Right forelimb (tissue), 1 donor: ENCODE data around the gene ACKR2.

ENCODE experiments used
- DNase-seq: peaks from one replicate; pipeline ENCODE4 v3.0.0-alpha.2; 2018

The ACKR2 gene, protein sequence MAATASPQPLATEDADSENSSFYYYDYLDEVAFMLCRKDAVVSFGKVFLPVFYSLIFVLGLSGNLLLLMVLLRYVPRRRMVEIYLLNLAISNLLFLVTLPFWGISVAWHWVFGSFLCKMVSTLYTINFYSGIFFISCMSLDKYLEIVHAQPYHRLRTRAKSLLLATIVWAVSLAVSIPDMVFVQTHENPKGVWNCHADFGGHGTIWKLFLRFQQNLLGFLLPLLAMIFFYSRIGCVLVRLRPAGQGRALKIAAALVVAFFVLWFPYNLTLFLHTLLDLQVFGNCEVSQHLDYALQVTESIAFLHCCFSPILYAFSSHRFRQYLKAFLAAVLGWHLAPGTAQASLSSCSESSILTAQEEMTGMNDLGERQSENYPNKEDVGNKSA

DNA sequence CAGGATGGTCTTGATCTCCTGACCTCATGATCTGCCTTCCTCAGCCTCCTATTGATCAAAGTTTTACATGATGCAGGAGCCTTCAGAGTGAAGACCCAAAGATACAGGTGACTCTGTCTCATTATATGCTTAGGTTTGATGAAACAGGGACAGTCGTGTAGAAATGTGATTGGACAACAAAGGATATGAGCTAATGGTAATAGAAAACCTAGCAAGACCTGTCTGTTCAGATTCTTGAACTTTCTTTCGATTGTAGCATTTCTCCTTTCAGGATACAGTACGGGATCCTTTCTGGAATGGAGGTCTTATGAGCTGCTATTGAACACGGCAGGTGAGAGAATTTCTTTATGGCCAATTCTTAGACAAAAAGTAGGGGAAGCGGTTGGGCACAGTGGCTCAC, at the start of gene ACKR2:
Gene ACKR2 (plus strand): TSS at position 244 of the 400 bp plus-strand sequence. CDS start 55,058 bp downstream, outside the sequence.
- DNase-seq = no peak

DNA sequence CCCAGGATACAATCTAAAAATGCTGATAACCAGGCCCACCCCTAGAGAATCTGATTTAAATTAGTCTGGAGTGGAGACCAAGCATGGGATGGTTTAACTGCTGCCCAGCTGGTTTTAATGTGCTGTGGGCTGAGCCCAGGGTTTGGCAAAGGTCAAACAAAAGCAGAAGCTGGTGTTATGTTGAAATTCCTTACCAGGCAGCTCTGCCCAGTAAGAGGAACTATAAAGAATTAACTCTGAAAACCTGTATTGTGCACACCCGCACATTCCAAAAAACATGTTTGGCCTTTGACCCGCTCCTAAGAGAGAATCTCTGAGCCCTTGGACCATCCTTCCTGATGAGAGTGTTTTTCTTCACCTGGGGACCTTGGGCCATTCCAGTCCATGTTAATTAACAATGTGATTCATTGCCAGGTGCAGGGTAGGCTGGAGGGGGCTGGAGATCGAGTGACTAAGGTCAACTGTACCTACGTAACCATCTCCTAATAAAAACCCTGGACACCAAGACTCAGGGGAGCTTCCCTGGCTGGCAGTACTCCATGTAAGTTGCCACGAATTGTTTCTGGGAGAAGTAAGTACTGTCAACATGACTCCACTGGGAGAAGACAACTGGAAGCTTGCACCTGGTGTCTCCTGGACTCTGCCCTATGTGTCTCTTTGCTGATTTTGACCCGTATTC, 47.1 kb upstream of the ACKR2 start:
- DNase-seq = no peak

GRCh38 chr3:42763021-42763420, 46.2 kb upstream of the ACKR2 start:
- DNase-seq = no peak

GRCh38 chr3:42764115-42764514, 45.1 kb upstream of the ACKR2 start:
- no peak for DNase-seq

GRCh38 chr3:42764561-42765295, 44.5 kb upstream of the ACKR2 start:
- no peak for DNase-seq

DNA sequence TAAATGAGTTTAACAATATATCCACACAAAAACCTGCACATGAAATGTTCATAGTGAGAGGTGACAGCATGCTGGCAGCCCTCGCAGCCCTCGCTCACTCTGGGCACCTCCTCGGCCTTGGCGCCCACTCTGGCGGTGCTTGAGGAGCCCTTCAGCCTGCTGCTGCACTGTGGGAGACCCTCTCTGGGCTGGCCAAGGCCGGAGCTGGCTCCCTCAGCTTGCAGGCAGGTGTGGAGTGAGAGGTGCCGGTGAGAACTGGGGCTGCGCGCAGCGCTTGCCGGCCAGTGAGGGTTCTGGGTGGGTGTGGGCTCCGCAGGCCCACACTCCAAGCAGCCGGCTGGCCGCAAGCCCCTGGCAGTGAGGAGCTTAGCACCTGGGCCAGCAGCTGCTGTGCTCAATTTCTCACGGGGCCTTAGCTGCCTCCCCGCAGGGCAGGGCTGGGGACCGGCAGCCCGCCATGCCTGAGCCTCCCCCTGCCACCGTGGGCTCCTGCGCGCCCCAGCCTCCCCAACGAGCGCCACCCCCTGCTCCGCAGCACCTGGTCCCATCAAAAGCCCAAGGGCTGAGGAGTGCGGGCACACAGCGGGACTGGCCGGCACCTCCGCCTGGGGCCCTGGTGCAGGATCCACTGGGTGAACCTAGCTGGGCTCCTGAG, 39.6 kb upstream of the ACKR2 start:
- no peak for DNase-seq

DNA sequence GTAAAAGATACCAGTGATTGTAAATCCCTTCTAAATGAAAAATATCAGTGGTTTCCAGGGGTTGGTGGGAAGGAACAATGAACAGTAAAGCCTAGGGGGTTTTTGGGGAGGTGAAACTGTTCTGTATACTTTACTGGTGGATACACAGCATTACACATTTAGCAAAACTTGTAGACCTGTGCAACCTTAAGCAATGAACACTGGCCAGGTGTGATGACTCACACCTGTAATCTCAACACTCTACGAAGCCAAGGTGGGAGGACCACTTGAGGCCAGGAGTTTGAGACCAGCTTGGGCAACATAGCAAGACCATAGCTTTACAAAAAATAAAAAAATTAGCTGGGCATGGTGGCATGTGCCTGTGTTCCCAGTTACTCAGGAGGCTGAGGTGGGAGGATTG, 38.0 kb upstream of the ACKR2 start:
- no peak for DNase-seq

- DNase-seq = peak; percentile 94
Observed at GRCh38 chr3:42772670-42773408, 36.4 kb upstream of the ACKR2 start, which contains the start of gene CCDC13. Gene CCDC13 (minus strand): TSS chr3:42773253. CDS start chr3:42758345, 14,908 bp downstream.

- DNase-seq = no peak
Observed at GRCh38 chr3:42773409-42773751, 35.9 kb upstream of the ACKR2 start.

- DNase-seq = no peak
Observed at GRCh38 chr3:42778644-42779043, 30.6 kb upstream of the ACKR2 start.

- DNase-seq = no peak
Observed at GRCh38 chr3:42780398-42780797, 28.8 kb upstream of the ACKR2 start.

DNA sequence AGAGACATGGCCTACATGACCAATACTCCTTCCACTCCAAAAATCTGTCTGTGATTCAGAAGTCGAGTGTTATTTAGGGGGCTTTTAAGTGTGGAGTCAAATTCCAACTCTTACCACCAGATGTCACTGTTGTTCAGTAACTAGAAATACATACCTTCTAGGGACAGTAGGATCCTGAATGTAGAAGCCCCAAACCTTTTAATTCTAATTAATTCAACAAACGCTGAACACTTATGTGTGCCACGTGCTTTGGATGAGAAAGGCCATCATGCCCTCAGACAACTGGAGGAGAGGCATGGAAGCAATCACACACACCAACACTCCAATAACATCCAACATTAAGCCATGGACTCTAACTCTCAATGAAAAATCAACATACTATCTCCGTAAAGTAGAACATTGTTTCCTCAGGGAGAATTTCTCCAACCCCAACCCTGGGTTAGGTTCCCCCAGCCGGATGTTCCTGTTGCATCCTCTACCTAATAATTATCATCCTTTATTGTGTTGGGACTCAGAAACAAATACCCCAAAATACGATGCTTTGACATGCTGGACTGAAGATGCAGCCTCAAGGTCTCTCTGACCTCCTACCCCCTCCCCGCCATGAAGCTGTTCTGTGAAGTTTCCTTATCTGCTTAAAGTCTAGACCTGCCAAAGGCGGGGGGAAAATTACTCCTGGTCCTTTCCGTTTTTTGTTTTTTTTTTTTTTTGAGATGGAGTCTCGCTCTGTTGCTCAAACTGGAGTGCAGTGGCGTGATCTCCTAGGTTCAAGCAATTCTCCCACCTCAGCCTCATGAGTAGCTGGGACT, 28.1 kb upstream of the ACKR2 start:
- DNase-seq = no peak

DNA sequence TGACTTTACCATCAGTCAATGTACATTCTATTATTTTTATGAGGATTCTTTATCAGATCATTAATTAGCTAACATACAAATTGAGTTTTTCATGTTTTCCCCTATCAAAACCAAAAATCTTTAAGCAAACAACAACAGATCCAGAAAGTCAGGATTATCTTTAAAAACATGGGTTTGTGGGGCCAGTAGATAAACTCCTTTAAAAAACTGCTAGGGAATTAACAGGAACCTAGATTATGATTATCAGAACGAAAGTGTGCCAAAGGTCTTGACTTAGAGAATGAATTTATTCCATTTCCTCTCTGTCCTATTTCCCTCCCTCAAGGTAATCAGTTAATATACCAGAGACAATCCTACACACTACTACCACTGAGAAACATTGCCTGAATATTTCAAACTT, 23.0 kb upstream of the ACKR2 start:
- no peak for DNase-seq

- no peak for DNase-seq
Observed at GRCh38 chr3:42786631-42787030, 22.6 kb upstream of the ACKR2 start.

GRCh38 chr3:42790714-42791229, 18.5 kb upstream of the ACKR2 start:
- DNase-seq = no peak

DNA sequence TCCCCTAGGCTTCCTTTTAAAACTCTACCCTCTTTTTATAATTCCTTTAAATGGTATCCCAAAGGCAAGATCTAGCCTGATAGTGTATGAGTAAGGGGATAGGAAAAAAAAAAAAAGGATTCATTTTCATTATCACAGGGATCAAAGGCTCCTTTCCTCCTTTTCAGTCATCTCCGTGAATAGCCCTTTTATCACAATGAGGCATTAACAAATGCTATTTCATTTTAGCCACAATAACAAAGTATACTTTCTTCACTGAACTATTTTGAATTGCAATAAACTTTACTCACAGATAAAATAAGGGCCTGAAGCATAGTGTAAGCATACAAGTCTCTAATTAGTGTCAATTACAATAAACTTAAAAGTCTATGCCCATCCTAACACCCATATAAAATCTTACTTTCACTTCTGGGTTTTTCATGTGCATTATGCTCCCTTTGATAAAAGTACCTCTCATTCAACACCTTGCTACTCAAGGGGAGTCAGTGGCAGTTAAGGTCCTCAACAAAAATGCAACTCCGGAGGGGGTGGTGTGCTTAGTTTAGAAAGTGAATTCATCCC, 13.5 kb upstream of the ACKR2 start:
- DNase-seq = no peak

DNA sequence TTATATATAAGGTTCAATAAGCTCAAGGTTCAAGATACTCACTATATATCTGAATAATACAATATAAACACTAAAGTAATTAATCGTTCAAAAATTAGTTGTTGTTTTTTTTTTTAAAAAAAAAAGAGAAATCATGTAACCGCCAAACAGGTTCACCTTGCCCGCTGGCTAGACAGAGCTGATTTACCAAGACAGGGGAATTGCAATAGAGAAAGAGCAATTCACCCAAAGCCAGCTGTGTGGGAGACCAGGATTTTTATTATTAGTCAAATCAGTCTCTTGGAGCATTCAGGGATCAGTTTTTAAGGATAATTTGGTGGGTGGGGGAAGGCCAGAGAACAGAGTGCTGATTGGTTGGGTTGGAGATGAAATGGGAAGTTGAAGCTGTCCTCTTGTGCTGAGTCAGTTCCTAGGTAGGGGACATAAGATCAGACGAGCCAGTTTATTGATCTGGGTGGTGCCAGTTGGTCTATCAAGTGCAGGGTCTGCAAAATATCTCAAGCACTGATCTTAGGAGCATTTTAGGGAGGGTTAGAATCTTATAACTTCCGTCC, 12.8 kb upstream of the ACKR2 start:
- DNase-seq = no peak

DNA sequence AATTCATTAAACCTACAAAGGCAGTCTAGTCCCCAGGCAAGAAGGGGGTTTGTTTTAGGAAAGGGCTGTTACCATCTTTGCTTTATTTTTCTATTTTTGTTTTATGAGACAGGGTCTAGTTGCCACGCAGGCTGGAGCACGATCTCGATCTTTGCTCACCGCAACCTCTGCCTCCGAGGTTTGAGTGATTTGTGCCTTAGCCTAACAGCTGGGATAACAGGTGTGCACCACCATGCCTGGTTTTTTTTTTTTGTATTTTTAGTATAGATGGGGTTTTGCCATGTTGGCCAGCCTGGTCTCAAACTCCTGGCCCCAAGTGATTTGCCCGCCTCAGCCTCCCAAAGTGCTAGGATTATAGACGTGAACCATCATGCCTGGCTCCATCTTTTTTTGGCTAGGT, 9.9 kb upstream of the ACKR2 start:
- DNase-seq = no peak

GRCh38 chr3:42800251-42800650, 9.0 kb upstream of the ACKR2 start:
- no peak for DNase-seq

GRCh38 chr3:42801048-42801620, 8.1 kb upstream of the ACKR2 start:
- no peak for DNase-seq
